ENCODE data around the gene GFPT2. TPM values are rescaled to one million over a fixed set of nuclear protein-coding genes. Genes with fewer than 3 reads are reported as not detected.

The GFPT2 gene
- total and polyA plus RNA-seq, 9 of the 15 experiments (the other 6 are each of a cell fraction or from before 2014, with no cell fraction given), result 0.07 to 0.14 (median 0.08) TPM; not detected in 6

- TF ChIP-seq FOXP4 (CRISPR knock-in tag; IDR thresholded peaks at IDR 0.05; ENCODE audit: borderline replicate concordance), result no peak
- TF ChIP-seq TBL1XR1 (IDR thresholded peaks at IDR 0.05; ENCODE audit: low read length in 2 of 2), result no peak
Measured at GRCh38 chr5:180330270-180330648, 22.9 kb downstream of the GFPT2 start (continued).

- POLR2A ChIA-PET, result no interaction called here
- H3K9ac ChIP-seq (ENCODE audit: insufficient read depth in 1 of 2, low read depth in 2 of 2, low read length in 2 of 2), result no peak overlapping the region
- H3K4me3 ChIP-seq, result no peak overlapping the region
- no peak for ATAC-seq
- H3K4me1 ChIP-seq (replicated peaks in 1 of 2; ENCODE audit: control insufficient read depth in 2 of 2, insufficient read depth in 2 of 2, low read length in 2 of 2), result peaks cover 5 to 12% of the 10 kb centered on the region in 2 experiments; a peak in 4 of 5 replicates
- FAIRE-seq, result no peak
- no TSS peak for BruUV-seq (replicated peaks)
- H3K4me2 ChIP-seq (ENCODE audit: insufficient read depth, low read length), result no peak overlapping the region
- H3K9me3 ChIP-seq (replicated peaks; ENCODE audit: control insufficient read depth, insufficient read depth, low read depth, low read length), result no peaks in the 10 kb centered on the region
- CTCF ChIA-PET (ENCODE audit: low intra/inter-chr PET ratio), result interaction anchor here (1.9 kb wide), 1 partner anchor 36 kb away, joined by 12 read pairs; no protein-coding TSS in a partner anchor
- no peak overlapping the region for H3K27ac ChIP-seq (ENCODE audit: extremely low read depth, low read depth, low read length)
- whole genome bisulfite sequencing (ENCODE audit: insufficient coverage, low coverage, missing lambda C conversion rate), result 2% methylated on average over 5 of the region's 8 CpGs
- in situ Hi-C loops (cut with MboI), result no loop called here
- no peak overlapping the region for H2AFZ ChIP-seq (ENCODE audit: low read depth, low read length)
- H3K79me2 ChIP-seq (ENCODE audit: control insufficient read depth, insufficient read depth, low read length), result no peaks in the 10 kb centered on the region
- DNase-seq (ENCODE audit: extremely low read depth in 1 of 4, low spot score in 3 of 4), result no peak
- H3K27me3 ChIP-seq (ENCODE audit: control insufficient read depth in 2 of 2, insufficient read depth in 2 of 2, low read length in 2 of 2), result peaks cover 21 to 56% of the 10 kb centered on the region in 2 experiments
- intact Hi-C loops (cut with micrococcal nuclease), result no loop called here
- no peaks in the 10 kb centered on the region for H3K36me3 ChIP-seq (ENCODE audit: control insufficient read depth, insufficient read depth, low read length)
- H3K9me1 ChIP-seq (ENCODE audit: control insufficient read depth, insufficient read depth, low read length), result peaks cover 2% of the 10 kb centered on the region
- peaks cover 11% of the 10 kb centered on the region for H4K20me1 ChIP-seq (replicated peaks; ENCODE audit: control insufficient read depth, insufficient read depth, low read length)
- TF ChIP-seq SAFB2 (IDR thresholded peaks at IDR 0.05; ENCODE audit: borderline replicate concordance, low read depth, low read length, severe bottlenecking) (no peak), ARID1B (IDR thresholded peaks at IDR 0.05) (no peak), MGA (IDR thresholded peaks at IDR 0.05) (no peak), ZBTB17 (CRISPR knock-in tag; IDR thresholded peaks at IDR 0.05) (no peak), RFX1 (IDR thresholded peaks at IDR 0.05) (no peak)
Measured at GRCh38 chr5:180329606-180330269, 23.4 kb downstream of the GFPT2 start.

All from K562 (cell line).